Type B pancreatic cell (in vitro differentiated cells): ENCODE data around the gene C6orf120. TPM values are rescaled to one million over a fixed set of nuclear protein-coding genes. Genes with fewer than 3 reads are reported as not detected.

Experiments used
- DNase-seq: peaks from one replicate; pipeline ENCODE4 v3.0.0; 2021; ENCODE audit warnings: mixed read lengths; ENCODE audit not compliant: unreplicated experiment; ENCODE audit errors: extremely low spot score
- H3K27ac Mint-ChIP-seq: 2 replicates; pipeline ENCODE4 v1.8.0; 2021; ENCODE audit warnings: mild to moderate bottlenecking, mixed read lengths
- H3K27me3 Mint-ChIP-seq: 2 replicates; pipeline ENCODE4 v1.8.0; 2021; ENCODE audit warnings: mixed read lengths
- H3K36me3 Mint-ChIP-seq: 2 replicates; pipeline ENCODE4 v1.8.0; 2021; ENCODE audit warnings: mixed read lengths
- H3K4me1 Mint-ChIP-seq: one replicate; pipeline ENCODE4 v1.8.0; 2021; ENCODE audit warnings: mixed read lengths; ENCODE audit not compliant: unreplicated experiment
- H3K4me3 Mint-ChIP-seq: 2 replicates; pipeline ENCODE4 v1.8.0; 2021; ENCODE audit warnings: mild to moderate bottlenecking, mixed read lengths
- H3K9me3 Mint-ChIP-seq: 2 replicates; pipeline ENCODE4 v1.8.0; 2021; ENCODE audit warnings: mixed read lengths
- CTCF ChIP-seq: fragments of 200-600 bp; sonication (generic); conservative IDR thresholded peaks from 2 replicates; pipeline ENCODE4 v1.5.0; 2021; ENCODE audit warnings: antibody characterized with exemption, mild to moderate bottlenecking
- total RNA-seq: library from RNA; stranded (reverse); gene quantifications from 2 replicates; pipeline ENCODE4 v1.2.1, GENCODE V29; 2021; ENCODE audit warnings: low replicate concordance

The C6orf120 gene
- total RNA-seq, 1 donor from 2014 or later = 30.4 TPM

GRCh38 chr6:169724494-169725124 is 22.7 kb downstream of the C6orf120 start, which contains the start of gene PHF10:
Gene PHF10, minus strand, starts transcription at chr6:169724500. Its CDS starts 569 bp downstream, at chr6:169723931.
- Mint-ChIP-seq H3K9me3 (no peaks in the 10 kb centered on the region), H3K27me3 (peaks cover 3% of the 10 kb centered on the region), H3K27ac (peak within 1 kb of the TSS; percentile 96), H3K4me1 (peaks cover 30% of the 10 kb centered on the region), H3K4me3 (peak within 1 kb of the TSS; percentile 95), H3K36me3 (peaks cover 5% of the 10 kb centered on the region)
- DNase-seq = peak; percentile 88
- TF ChIP-seq CTCF = no peak

- no peaks in the 10 kb centered on the region for H3K9me3 Mint-ChIP-seq
- DNase-seq = no peak
- H3K27me3 Mint-ChIP-seq = peaks cover 3% of the 10 kb centered on the region
- H3K27ac Mint-ChIP-seq = peak overlapping the region; percentile 96
- peaks cover under 1% of the 10 kb centered on the region for H3K36me3 Mint-ChIP-seq
- peaks cover 26% of the 10 kb centered on the region for H3K4me1 Mint-ChIP-seq
- peak overlapping the region; percentile 93 for H3K4me3 Mint-ChIP-seq
- no peak for TF ChIP-seq CTCF
Observed at GRCh38 chr6:169725125-169726048, 23.5 kb downstream of the C6orf120 start.

GRCh38 chr6:169726049-169726400 is 24.1 kb downstream of the C6orf120 start:
- no peaks in the 10 kb centered on the region for H3K9me3 Mint-ChIP-seq
- DNase-seq = no peak
- no peaks in the 10 kb centered on the region for H3K36me3 Mint-ChIP-seq
- H3K4me1 Mint-ChIP-seq = peaks cover 25% of the 10 kb centered on the region
- H3K4me3 Mint-ChIP-seq = peak overlapping the region; percentile 93
- peaks cover 3% of the 10 kb centered on the region for H3K27me3 Mint-ChIP-seq
- no peak for TF ChIP-seq CTCF
- H3K27ac Mint-ChIP-seq = peak overlapping the region; percentile 96

- Mint-ChIP-seq H3K27ac (no peak overlapping the region), H3K27me3 (peaks cover 3% of the 10 kb centered on the region), H3K36me3 (no peaks in the 10 kb centered on the region), H3K9me3 (no peaks in the 10 kb centered on the region), H3K4me3 (no peak overlapping the region), H3K4me1 (peaks cover 21% of the 10 kb centered on the region)
- no peak for DNase-seq
- TF ChIP-seq CTCF = no peak
Observed at GRCh38 chr6:169726963-169727362, 25.0 kb downstream of the C6orf120 start.

GRCh38 chr6:169729961-169730360 is 28.0 kb downstream of the C6orf120 start:
- peaks cover 10% of the 10 kb centered on the region for H3K4me1 Mint-ChIP-seq
- no peak overlapping the region for H3K27ac Mint-ChIP-seq
- H3K27me3 Mint-ChIP-seq = peaks cover 2% of the 10 kb centered on the region
- TF ChIP-seq CTCF = no peak
- H3K4me3 Mint-ChIP-seq = no peak overlapping the region
- no peaks in the 10 kb centered on the region for H3K9me3 Mint-ChIP-seq
- no peak for DNase-seq
- no peaks in the 10 kb centered on the region for H3K36me3 Mint-ChIP-seq
